Spleen (tissue), 7 donors: ENCODE results near the gene TMEM117.

Experiments
- POLR2A ChIP-seq, 3 donors: fragments of 450-650 bp; IDR thresholded peaks; one replicate each; pipeline ENCODE4 v1.5.1; 2017; ENCODE audit warnings: antibody characterized with exemption in 3 of 3, mild to moderate bottlenecking in 1 of 3
- POLR2AphosphoS5 ChIP-seq, 3 donors: sonication (generic); formaldehyde crosslinking; IDR thresholded peaks; one replicate each; pipeline ENCODE4 v1.5.1; 2017; ENCODE audit warnings: antibody characterized with exemption in 3 of 3
- TF ChIP-seq, protein P1 (sequence below), 11 experiments: fragments of 200-600 bp in 7 of 11; fragments of 450-650 bp in 4 of 11; sonication (generic) in 4 of 11; IDR thresholded peaks in 8 of 11; conservative IDR thresholded peaks in 3 of 11; 1 replicate in 7 of 11; 2 replicates in 4 of 11; pipeline versions ENCODE4 v1.4.0 to v1.8.0; 2016 to 2021; ENCODE audit warnings: antibody characterized with exemption in 11 of 11, inconsistent platforms in 4 of 11, mild to moderate bottlenecking in 1 of 11
- donor health status: DM: no; HTN: no; CAD: no; lungs with moderate emphysema.
- donor health status: DM: no; HTN: no; CAD: no.
- donor health status: DM: no; HTN: no; CAD: no.

GRCh38 chr12:44286336-44286735 lies 450.5 kb downstream of the TMEM117 start:
- TF ChIP-seq, protein P1, sequence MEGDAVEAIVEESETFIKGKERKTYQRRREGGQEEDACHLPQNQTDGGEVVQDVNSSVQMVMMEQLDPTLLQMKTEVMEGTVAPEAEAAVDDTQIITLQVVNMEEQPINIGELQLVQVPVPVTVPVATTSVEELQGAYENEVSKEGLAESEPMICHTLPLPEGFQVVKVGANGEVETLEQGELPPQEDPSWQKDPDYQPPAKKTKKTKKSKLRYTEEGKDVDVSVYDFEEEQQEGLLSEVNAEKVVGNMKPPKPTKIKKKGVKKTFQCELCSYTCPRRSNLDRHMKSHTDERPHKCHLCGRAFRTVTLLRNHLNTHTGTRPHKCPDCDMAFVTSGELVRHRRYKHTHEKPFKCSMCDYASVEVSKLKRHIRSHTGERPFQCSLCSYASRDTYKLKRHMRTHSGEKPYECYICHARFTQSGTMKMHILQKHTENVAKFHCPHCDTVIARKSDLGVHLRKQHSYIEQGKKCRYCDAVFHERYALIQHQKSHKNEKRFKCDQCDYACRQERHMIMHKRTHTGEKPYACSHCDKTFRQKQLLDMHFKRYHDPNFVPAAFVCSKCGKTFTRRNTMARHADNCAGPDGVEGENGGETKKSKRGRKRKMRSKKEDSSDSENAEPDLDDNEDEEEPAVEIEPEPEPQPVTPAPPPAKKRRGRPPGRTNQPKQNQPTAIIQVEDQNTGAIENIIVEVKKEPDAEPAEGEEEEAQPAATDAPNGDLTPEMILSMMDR (IDR thresholded peaks at IDR 0.05 in 8 of 11, conservative IDR thresholded peaks at IDR 0.05 in 3 of 11): no peak
- TF ChIP-seq POLR2A (IDR thresholded peaks at IDR 0.05): no peak
- no peak for TF ChIP-seq POLR2AphosphoS5 (IDR thresholded peaks at IDR 0.05)
